GM11168 (cell line): Measurements from ENCODE around the gene GNL2.
"Not testable (repeated sequence)": the region's sequence is repeated elsewhere in the genome, so short reads cannot be mapped to it uniquely, and the experiment has no call there.

Experiments
- in situ Hi-C: fragments of 300-500 bp; cut with MboI; formaldehyde crosslinking; loops from one replicate; pipeline ENCODE4 v1.12.0; 2022; ENCODE audit warnings: low sequenced_read_pairs; ENCODE audit not compliant: unreplicated experiment

GNL2 gene

GRCh38 chr1:37609994-37610393, 14.3 kb upstream of the GNL2 start:
- in situ Hi-C loops, result loop anchor here (5.0 kb wide), 1 partner anchor 67 kb away; no protein-coding TSS in a partner anchor

- in situ Hi-C loops, result loop anchor here (5.0 kb wide), 1 partner anchor 68 kb away; no protein-coding TSS in a partner anchor
Observed at GRCh38 chr1:37609002-37609401, 13.3 kb upstream of the GNL2 start.

- in situ Hi-C loops, result loop anchor here (5.0 kb wide), 1 partner anchor 71 kb away; no protein-coding TSS in a partner anchor
Observed at GRCh38 chr1:37606481-37607263, 10.9 kb upstream of the GNL2 start.

- in situ Hi-C loops, result loop anchor here (5.0 kb wide), 1 partner anchor 71 kb away; no protein-coding TSS in a partner anchor
Observed at GRCh38 chr1:37605806-37606474, 10.2 kb upstream of the GNL2 start.

GRCh38 chr1:37605061-37605650, 9.4 kb upstream of the GNL2 start:
- in situ Hi-C loops, result loop anchor here (5.0 kb wide), 1 partner anchor 72 kb away; no protein-coding TSS in a partner anchor

- in situ Hi-C loops, result no loop called here
Observed at GRCh38 chr1:37602750-37603694, 7.3 kb upstream of the GNL2 start.

GRCh38 chr1:37601441-37601840, 5.7 kb upstream of the GNL2 start:
- in situ Hi-C loops, result no loop called here

GRCh38 chr1:37599940-37600339, 4.2 kb upstream of the GNL2 start:
- in situ Hi-C loops, result no loop called here

- in situ Hi-C loops, result no loop called here
Observed at GRCh38 chr1:37596182-37596667, 488 bp upstream of the GNL2 start.

- in situ Hi-C loops, result no loop called here
Observed at GRCh38 chr1:37593726-37594125, 2.0 kb downstream of the GNL2 start.

GRCh38 chr1:37588939-37589338, 6.8 kb downstream of the GNL2 start:
- in situ Hi-C loops, result no loop called here

- in situ Hi-C loops, result not testable (repeated sequence)
Observed at GRCh38 chr1:37584544-37584943, 11.2 kb downstream of the GNL2 start.

GRCh38 chr1:37575692-37576091, 20.0 kb downstream of the GNL2 start:
- in situ Hi-C loops, result no loop called here

- in situ Hi-C loops, result no loop called here
Observed at GRCh38 chr1:37574834-37575480, 20.8 kb downstream of the GNL2 start.

GRCh38 chr1:37570528-37571334, 25.0 kb downstream of the GNL2 start:
- in situ Hi-C loops, result no loop called here

GRCh38 chr1:37567023-37567422, 28.7 kb downstream of the GNL2 start:
- in situ Hi-C loops, result no loop called here

GRCh38 chr1:37564892-37565291, 30.8 kb downstream of the GNL2 start:
- in situ Hi-C loops, result no loop called here

- in situ Hi-C loops, result no loop called here
Observed at GRCh38 chr1:37562984-37563383, 32.8 kb downstream of the GNL2 start.
